Stromal cell of bone marrow (primary cell): ENCODE results near the gene PLD2.
"Not testable (repeated sequence)": the region's sequence is repeated elsewhere in the genome, so short reads cannot be mapped to it uniquely, and the experiment has no call there.

Experiments used
- DNase-seq: peaks from one replicate; pipeline ENCODE4 v3.0.0-alpha.2; 2012; ENCODE audit warnings: low read depth

PLD2 gene

DNA sequence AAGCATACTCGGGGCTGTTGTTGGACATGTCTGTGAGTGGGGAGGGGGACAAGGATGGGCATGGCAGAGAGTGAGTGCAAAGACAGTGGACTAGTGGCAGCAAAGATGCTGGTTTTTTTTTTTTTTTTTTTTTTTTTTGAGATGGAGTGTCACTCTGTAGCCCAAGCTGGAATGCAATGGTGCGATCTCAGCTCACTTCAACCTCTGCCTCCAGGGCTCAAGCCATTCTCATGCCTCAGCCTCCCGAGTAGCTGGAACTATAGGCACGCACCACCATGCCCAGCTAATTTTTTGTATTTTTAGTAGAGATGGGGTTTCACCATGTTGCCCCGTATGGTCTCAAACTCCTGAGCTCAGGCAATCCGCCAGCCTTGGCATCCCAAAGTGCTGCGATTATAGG is 50.4 kb downstream of the PLD2 start:
- DNase-seq, result not testable (repeated sequence)

DNA sequence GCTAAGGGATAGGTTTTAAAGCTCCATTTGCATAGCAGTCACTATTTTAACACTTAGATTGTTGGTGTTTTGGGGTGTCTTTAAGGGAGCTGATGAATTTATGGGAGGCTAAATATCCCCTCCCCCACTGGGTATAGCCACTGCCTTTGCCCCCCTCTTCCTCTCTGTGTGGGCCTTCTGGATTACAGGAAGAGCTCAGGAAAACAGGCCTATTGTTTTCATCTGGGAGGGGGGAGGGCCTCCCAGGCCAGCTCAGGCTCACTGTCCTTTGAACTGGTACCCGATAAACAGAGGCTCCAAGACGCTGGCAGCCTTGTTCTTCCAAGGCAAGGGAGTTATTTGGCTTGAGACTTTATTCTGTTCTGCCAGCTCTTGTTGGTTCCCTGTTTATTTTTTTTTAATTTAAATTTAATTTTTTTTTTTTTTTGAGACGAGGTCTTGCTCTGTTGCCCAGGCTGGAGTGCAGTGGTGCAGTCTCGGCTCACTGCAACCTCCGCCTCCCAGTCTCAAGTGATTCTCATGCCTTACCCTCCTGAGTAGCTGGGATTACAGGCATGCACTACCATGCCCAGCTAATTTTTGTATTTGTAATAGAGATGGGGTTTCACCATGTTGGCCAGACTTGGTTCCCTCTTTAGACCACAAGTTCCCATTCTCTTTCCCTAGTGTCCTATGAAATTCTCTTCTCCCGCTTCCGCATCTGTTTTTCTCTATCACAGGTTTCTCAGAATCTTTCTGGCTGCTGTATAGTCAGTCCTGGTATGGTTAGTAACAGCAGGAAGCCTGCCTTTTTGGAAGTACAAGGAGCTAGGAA is 51.3 kb downstream of the PLD2 start:
- DNase-seq, result no peak

DNA sequence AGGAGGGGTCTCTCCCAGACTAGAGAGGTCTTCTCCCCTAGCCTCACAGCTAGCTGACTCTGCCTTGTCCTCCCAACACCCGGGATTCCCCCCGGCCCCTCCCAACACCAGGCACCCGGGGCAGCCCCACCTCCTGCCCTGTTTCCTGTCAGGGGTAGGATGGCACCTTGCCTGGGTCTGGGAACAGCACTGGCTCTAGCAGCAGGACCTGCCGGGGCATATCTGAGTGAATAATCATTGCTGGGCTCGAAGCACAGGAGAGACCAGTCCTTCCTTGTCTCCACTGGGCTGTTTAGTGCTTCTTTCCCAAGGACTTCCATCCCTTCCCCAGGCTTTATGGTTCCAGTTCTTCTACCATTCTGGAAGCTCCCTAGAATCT is 51.9 kb downstream of the PLD2 start:
- no peak for DNase-seq

- DNase-seq, result no peak
These were observed 53.1 kb downstream of the PLD2 start for GRCh38 chr17:4859816-4860625.

GRCh38 chr17:4860651-4861050 is 53.7 kb downstream of the PLD2 start:
- DNase-seq, result no peak

- no peak for DNase-seq
These were observed 54.1 kb downstream of the PLD2 start for GRCh38 chr17:4861052-4861451.

- no peak for DNase-seq
These were observed 55.8 kb downstream of the PLD2 start for GRCh38 chr17:4862720-4863119.

DNA sequence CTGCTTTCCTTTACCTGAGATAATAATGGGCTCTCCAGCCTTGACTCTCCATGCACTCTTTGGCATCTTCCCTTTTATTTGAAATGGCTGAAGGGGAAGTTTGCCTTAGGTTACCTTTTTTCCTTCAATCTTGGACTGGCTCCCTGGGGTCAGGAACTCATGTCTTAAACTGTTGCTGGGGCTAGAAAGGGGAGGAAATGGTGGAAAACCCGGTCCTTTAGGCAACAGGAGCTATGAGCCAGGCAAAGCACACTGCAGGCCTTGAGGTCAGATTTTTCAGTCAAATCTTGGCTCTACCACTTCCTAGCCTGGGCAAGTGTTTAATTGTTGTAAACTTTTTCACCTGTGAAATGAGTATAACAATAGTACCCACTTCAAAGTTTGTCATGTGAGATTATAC is 56.4 kb downstream of the PLD2 start:
- no peak for DNase-seq

GRCh38 chr17:4867535-4867934 is 60.6 kb downstream of the PLD2 start:
- DNase-seq, result not testable (repeated sequence)

DNA sequence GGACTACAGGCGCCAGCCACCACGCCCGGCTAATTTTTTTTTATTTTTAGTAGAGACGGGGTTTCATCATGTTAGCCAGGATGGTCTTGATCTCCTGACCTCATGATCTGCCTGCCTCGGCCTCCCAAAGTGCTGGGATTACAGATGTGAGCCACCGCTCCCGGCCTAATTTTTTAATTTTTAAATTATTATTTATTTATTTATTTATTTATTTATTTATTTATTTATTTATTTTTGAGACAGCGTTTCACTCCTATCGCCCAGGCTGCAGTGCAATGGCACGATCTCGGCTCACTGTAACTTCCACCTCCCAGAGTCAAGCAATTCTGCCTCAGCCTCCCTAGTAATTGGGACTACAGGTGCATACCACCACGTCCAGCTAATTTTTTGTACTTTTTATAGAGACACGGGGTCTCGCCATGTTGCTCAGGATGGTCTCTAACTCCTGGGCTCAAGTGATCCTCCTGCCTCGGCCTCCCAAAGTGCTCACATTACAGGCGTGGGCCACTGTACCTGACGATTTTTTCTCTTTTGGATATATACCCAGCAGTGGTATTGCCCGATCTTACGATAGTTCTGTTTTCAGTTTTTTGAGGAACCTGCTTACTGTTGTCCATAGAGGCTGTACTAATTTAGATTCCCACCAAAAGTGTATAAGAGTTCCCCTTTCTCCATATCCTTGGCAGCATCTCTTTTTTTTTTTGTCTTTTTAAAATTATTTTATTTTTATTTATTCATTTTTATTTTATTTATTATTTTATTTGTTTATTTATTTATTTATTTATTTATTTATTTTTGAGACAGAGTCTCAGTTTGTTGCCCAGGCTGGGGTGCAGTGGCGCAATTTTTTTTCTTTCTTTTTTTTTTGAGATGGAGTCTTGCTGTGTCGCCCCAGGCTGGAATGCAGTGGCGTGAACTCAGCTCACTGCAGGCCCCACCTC is 62.4 kb downstream of the PLD2 start:
- not testable (repeated sequence) for DNase-seq

GRCh38 chr17:4870855-4871254 is 63.9 kb downstream of the PLD2 start:
- DNase-seq, result no peak

- DNase-seq, result no peak
These were observed 65.8 kb downstream of the PLD2 start for GRCh38 chr17:4872786-4873185.
